Tibial nerve (tissue), 3 donors: ENCODE results near the gene MAPKAPK2.

Experiments
- CTCF ChIP-seq, 5 experiments: fragments of 200-600 bp in 3 of 5; fragments of 450-650 bp in 2 of 5; sonication (generic) in 3 of 5; IDR thresholded peaks; one replicate each; pipeline ENCODE4 v1.5.1; 2016 to 2019; ENCODE audit warnings: antibody characterized with exemption in 5 of 5, mild to moderate bottlenecking in 3 of 5, moderate library complexity in 2 of 5
- POLR2A ChIP-seq, 2 donors: fragments of 450-650 bp; IDR thresholded peaks; one replicate each; pipeline ENCODE4 v1.6.1; 2017; ENCODE audit warnings: antibody characterized with exemption in 2 of 2, mild to moderate bottlenecking in 2 of 2, moderate library complexity in 2 of 2

- no peak for TF ChIP-seq POLR2A (IDR thresholded peaks at IDR 0.05)
- no peak for TF ChIP-seq CTCF (IDR thresholded peaks at IDR 0.05)
Observed at GRCh38 chr1:206708058-206708457, 23.4 kb downstream of the MAPKAPK2 start.
